PC-9 (cell line): ENCODE results near the gene GAS7.

Experiments
- EZH2 ChIP-seq: fragments of 200-600 bp; sonication (generic); IDR thresholded peaks from 2 replicates; pipeline ENCODE4 v1.8.0; 2017; ENCODE audit warnings: antibody characterized with exemption, low read depth
- TF ChIP-seq, protein P1 (sequence below): fragments of 200-600 bp; sonication (generic); conservative IDR thresholded peaks from 2 replicates; pipeline ENCODE4 v1.6.1; 2017; ENCODE audit warnings: mixed run types, antibody characterized with exemption, mild to moderate bottlenecking, moderate library complexity

DNA sequence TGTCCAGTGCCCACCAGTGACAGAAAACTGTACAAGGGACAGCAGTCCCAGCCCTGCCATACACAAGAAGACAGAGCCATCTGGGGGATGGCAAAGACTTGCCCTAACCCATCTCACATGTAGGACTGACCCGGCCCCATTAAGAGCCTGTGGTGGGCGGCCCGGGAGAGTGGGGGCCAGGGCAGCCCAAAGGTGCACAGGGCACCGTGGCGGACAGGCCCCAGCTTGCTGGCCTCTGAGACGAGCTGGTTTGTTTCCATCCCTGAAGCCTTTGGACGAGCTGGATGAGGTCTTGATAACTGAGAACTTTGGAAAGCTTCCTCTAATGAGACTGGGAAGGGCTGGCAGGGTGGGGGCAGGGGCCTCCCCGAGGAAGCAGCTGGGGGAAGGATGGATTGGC, 282.3 kb downstream of the GAS7 start:
- TF ChIP-seq, protein P1, sequence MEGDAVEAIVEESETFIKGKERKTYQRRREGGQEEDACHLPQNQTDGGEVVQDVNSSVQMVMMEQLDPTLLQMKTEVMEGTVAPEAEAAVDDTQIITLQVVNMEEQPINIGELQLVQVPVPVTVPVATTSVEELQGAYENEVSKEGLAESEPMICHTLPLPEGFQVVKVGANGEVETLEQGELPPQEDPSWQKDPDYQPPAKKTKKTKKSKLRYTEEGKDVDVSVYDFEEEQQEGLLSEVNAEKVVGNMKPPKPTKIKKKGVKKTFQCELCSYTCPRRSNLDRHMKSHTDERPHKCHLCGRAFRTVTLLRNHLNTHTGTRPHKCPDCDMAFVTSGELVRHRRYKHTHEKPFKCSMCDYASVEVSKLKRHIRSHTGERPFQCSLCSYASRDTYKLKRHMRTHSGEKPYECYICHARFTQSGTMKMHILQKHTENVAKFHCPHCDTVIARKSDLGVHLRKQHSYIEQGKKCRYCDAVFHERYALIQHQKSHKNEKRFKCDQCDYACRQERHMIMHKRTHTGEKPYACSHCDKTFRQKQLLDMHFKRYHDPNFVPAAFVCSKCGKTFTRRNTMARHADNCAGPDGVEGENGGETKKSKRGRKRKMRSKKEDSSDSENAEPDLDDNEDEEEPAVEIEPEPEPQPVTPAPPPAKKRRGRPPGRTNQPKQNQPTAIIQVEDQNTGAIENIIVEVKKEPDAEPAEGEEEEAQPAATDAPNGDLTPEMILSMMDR: no peak
- TF ChIP-seq EZH2: no peak
